ENCODE data around the gene CASKIN1.

DNA sequence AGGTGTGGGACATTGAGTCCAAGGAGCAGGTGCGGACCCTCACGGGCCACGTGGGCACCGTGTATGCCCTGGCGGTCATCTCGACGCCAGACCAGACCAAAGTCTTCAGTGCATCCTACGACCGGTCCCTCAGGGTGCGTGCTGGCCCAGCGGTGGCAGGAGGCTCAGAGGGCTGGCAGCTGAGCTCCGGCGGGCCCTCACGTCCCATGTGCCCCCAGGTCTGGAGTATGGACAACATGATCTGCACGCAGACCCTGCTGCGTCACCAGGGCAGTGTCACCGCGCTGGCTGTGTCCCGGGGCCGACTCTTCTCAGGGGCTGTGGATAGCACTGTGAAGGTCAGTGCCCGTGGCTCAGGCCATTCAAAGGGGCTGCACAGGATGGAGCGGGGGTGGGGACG, 20.4 kb downstream of the CASKIN1 start:
- TF ChIP-seq CTCF (IDR thresholded peaks at IDR 0.05; ENCODE audit: low read depth, low read length): no peak
- TF ChIP-seq EZH2phosphoT487 (IDR thresholded peaks at IDR 0.05; ENCODE audit: low read depth): no peak

Measured in OCI-LY3 (cell line).